ENCODE data around the gene RPL7A.
A peak's percentile ranks its signal among the peaks of the same experiment; 100 is the strongest.
"Not testable (repeated sequence)": the region's sequence is repeated elsewhere in the genome, so short reads cannot be mapped to it uniquely, and the experiment has no call there.

RPL7A gene

DNA sequence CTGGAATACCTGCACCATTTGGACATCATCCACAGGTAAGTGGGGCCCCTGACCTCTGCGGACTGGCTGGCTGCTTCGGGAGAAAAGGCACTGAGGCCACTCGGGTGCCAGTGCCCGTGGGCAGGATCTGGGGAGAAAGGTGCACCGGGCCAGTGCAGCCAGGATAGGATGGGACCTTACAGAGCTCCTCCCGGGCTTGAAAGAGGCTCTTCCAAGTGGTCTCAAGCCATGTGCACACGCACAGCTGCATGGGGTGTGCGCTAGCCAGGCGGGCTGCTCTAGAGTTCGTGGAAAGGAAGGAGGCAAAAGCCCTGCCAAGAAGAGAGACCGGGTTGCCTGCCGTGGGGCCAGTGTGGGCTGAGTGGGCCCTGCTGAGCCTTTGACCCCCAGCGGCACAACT, 41.5 kb downstream of the RPL7A start:
- no peak for DNase-seq (ENCODE audit: low spot score)

DNA sequence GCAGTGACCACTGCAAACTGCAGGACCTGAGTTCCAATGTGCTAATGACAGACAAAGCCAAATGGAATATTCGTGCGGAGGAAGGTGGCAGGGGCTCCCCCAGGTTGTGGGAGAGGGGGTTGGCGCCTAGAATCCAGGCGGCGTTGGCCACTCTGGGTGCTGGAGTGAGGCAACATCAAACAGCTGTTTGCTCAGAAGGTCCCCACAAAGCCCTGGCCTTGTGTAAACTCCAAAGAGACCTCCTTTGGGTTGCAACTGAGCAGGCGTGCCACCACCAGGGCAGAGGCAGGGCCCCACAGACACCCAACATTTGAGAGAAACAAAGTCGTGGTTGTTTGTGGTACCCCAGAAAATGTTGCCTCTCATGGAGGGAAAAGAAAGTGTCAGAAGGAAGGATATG, 42.7 kb downstream of the RPL7A start:
- DNase-seq (ENCODE audit: low spot score), result no peak

DNA sequence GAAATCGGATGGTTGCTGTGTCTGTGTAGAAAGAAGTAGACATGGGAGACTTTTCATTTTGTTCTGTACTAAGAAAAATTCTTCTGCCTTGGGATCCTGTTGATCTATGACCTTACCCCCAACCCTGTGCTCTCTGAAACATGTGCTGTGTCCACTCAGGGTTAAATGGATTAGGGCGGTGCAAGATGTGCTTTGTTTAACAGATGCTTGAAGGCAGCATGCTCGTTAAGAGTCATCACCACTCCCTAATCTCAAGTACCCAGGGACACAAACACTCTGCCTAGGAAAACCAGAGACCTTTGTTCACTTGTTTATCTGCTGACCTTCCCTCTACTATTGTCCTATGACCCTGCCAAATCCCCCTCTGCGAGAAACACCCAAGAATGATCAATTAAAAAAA, 43.4 kb downstream of the RPL7A start:
- DNase-seq (ENCODE audit: low spot score), result not testable (repeated sequence)

DNA sequence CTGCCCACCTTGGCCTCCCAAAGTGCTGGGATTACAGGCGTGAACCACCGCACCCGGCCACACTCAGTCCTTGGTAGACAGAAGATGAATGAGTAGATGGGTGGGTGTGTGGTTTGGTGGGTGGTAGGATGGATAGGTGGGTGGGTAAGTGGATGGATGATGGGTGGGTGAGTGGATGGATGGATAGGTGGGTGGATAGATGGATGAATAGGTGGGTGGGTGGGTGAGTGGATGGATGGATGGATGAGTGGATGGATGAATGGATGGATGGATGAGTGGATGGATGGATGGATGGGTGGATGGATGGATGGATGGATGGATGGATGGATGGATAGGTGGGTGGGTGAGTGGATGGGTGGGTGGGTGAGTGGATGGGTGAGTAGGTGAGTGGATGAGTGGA, 44.3 kb downstream of the RPL7A start:
- DNase-seq (ENCODE audit: low spot score), result not testable (repeated sequence)

DNA sequence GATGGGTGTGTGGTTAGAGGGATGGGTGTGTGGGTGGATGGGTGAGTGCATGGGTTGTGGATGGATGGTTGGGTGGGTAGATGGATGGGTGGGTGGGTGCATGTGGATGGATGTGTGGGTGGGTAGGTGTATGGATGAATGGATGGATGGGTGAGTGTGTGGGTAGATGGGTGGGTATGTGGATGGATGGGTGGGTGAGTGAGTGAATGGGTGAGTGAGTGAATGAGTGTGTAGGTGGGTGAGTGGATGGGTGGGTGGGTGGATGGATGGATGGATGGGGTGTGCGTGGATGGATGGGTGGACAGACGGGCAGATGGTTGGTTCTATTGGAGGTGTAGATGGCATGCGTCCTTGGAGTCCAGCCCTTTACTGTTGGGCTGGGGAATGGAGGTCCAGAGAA, 45.4 kb downstream of the RPL7A start:
- no peak for DNase-seq (ENCODE audit: low spot score)

DNA sequence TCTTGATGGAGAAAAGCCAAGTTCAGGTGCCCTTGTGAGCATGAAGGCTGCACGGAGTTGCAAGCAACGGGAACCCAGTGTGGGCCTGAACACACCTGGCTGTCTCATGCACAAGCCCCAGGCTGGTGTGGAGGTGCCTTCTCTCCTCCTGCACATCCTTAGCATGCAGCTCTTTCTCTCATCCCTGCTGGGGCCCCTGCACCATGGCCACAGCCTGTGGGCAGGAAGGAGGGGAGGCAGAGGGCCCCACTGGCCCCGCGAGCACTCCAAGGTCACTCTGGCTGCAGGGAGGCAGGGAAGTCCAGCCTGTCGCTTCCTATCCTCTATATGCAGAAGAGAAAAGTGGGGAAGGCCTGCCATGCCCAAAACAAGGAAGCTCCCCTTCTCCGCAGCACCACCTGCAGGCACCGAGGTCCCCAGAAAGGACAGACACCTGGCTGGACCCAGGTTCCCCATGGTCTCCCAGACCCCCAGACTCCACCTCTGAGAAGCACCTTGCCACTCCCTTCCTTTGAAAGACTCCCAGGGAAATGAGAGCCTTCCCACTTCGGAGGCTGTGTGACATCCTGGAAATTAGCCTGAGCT, 46.8 kb downstream of the RPL7A start:
- DNase-seq (ENCODE audit: low spot score), result no peak

DNA sequence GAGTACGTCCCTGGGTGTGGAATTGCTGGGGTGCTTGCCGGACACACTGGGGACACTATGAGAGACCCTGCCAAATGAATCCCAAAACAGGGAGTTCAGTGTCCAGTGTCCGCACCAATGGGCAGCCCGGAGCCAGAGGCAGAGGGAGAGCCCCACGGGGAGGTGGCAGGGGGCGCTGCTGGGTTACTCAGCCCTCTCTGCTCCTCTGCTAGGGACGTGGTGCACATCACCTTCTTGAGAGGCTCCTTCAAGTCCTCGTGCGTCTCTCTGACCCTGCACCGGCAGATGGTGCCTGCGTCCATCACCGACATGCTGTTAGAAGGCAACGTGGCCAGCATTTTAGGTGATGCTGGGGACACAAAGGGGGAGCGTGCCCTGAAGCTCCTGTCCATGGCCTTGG, 48.9 kb downstream of the RPL7A start:
- DNase-seq (ENCODE audit: low spot score), result peak; percentile 44

DNA sequence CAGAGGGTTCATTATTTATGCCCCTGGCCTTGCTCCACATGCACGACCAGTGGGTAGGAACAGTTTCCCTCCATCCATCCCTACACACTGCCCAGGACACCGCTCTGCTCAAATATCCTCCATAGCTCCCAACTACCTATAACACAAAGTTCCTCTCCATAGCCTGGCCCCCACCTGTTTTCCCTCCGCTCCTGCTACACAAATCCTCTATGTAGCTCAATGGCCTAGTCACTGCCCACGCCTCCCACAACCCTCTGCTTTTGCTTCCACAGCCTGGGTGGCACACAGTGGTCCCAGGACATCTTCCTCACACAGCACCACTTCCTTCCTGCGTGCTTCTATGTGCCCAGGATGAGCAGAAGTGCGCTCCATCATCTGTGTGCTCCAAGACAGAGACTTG, 49.4 kb downstream of the RPL7A start:
- DNase-seq (ENCODE audit: low spot score), result no peak

DNA sequence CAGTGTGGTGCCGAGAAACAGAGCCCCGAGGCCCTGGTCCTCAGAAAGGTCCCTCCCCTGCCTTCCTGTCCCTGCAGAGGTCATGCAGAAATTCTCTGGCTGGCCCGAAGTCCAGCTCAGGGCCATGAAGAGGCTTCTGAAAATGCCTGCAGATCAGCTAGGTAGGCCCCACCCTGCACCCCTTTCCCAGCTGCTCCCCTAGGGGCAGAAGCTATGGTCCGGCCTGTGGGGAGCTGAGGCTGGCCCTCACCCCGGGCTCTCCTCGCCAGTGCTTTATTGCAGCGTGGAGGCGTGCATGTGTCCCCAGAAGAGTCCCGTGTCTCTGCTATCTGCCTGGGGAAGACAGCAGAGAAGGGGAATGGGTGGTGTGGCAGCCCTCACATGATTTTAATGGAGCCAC, 49.9 kb downstream of the RPL7A start:
- no peak for DNase-seq (ENCODE audit: low spot score)

DNA sequence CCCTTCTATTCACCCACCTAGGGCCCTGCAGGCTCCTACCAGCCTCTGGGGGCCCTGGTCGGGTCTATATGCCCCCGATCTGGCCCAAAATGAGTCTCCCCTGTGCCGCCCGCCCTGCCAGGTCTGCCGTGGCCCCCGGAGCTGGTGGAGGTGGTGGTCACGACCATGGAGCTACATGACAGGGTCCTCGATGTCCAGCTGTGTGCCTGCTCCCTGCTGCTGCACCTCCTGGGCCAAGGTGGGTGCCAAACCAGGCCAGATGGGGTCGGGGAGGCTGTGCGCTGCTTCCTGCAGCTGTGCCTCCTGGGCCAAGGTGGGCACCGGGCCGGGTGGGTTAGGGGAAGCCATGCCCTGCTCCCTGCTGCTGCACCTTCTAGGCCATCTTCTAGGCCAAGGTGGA, 52.3 kb downstream of the RPL7A start:
- no peak for DNase-seq (ENCODE audit: low spot score)
